Ovary (tissue), 9 donors: ENCODE measurements around the gene AP2A2. TPM values are rescaled to one million over a fixed set of nuclear protein-coding genes. Genes with fewer than 3 reads are reported as not detected.

Experiments
- DNase-seq, 5 donors: peaks; one replicate each; pipeline ENCODE4 v3.0.0-alpha.2; 2019 to 2020
- H3K27ac ChIP-seq, 2 donors: fragments of 200-600 bp; one replicate each; pipeline versions ENCODE4 v1.5.1 to v1.8.0; 2019 to 2022
- H3K27me3 ChIP-seq: fragments of 200-600 bp; one replicate; pipeline ENCODE4 v1.8.0; 2022
- H3K36me3 ChIP-seq: fragments of 200-600 bp; sonication (generic); one replicate; pipeline ENCODE4 v1.5.1; 2019
- H3K4me1 ChIP-seq: one replicate; pipeline ENCODE4 v1.8.1; 2013; ENCODE audit warnings: mild to moderate bottlenecking, moderate library complexity; ENCODE audit not compliant: insufficient read depth
- H3K4me3 ChIP-seq: fragments of 200-600 bp; sonication (generic); one replicate; pipeline ENCODE4 v1.5.1; 2017
- H3K9me3 ChIP-seq, 2 donors: fragments of 200-600 bp in 1 of 2; sonication (generic) in 1 of 2; one replicate each; pipeline versions ENCODE4 v1.5.1 to v1.8.1; 2013 to 2019; ENCODE audit warnings: mild to moderate bottlenecking in 1 of 2, moderate library complexity in 1 of 2
- CTCF ChIP-seq, 3 donors: fragments of 450-650 bp in 2 of 3; fragments of 200-600 bp in 1 of 3; IDR thresholded peaks; one replicate each; pipeline versions ENCODE4 v1.5.1 to v1.8.0; 2016 to 2022; ENCODE audit warnings: antibody characterized with exemption in 3 of 3, mild to moderate bottlenecking in 1 of 3
- EP300 ChIP-seq: sonication (generic); formaldehyde crosslinking; IDR thresholded peaks from one replicate; pipeline ENCODE4 v1.6.1; 2017; ENCODE audit warnings: antibody characterized with exemption
- POLR2A ChIP-seq: fragments of 450-650 bp; IDR thresholded peaks from one replicate; pipeline ENCODE4 v1.6.1; 2017; ENCODE audit warnings: antibody characterized with exemption, mild to moderate bottlenecking, moderate library complexity
- WGBS, 3 donors: extraction: QIAGEN DNeasy Blood & Tissue Kit in 1 of 3; methylation state at CpG; one replicate each; pipeline versions ENCODE4 v1.1.5 to v1.1.7; 2013 to 2017; 5-methylcytosine and 5-hydroxymethylcytosine counted together
- intact Hi-C, 4 donors: fragments of 100-400 bp; cut with DNase I; formaldehyde crosslinking; loops; one replicate each; pipeline versions ENCODE4 v1.11.0 to v1.15.1; 2022 to 2023
- polyA plus RNA-seq, 2 donors: library from polyadenylated mRNA; stranded (reverse); fragments of 200-250 nt in 1 of 2; fragments of 350-450 nt in 1 of 2; fragmentation: Illumina TruSeq in 1 of 2; extraction: RNeasy Lipid Tissue Mini Kit (QIAGEN cat#74804) in 1 of 2; gene quantifications; one replicate each; pipeline ENCODE4 v1.2.3, GENCODE V29; 2013 to 2014
- total RNA-seq, 7 donors: library from RNA; depleted of rRNA in 2 of 7; stranded (reverse); fragments of >200 nt in 2 of 7; fragmentation: NEBNext Ultra II Directional in 3 of 7; extraction: Animal tissue kit (Norgen Biotek cat#: 25700) in 3 of 7; gene quantifications; one replicate each; pipeline versions ENCODE4 v1.1.0 to v1.2.4, GENCODE V29; 2016 to 2023
- donor health status: DM: no; HTN: no; CAD: no; lungs with moderate emphysema.
- donor health status: DM: no; HTN: no; CAD: no.
- donor health status: Bipolar disorder and iron deficiency.
- donor health status: DM: yes; HTN: yes; CAD: no.
- donor health status: DM: no; HTN: no; CAD: no.
- donor health status: DM: yes; HTN: yes; CAD: no.

Gene AP2A2
- total and polyA plus RNA-seq, 9 donors: 27.7 to 151 (median 54.0) TPM

GRCh38 chr11:900545-900944 is 25.1 kb upstream of the AP2A2 start:
- DNase-seq: no peak
- Histone ChIP-seq H3K27ac (no peak overlapping the region), H3K4me3 (no peak overlapping the region), H3K9me3 (no peaks in the 10 kb centered on the region), H3K27me3 (no peaks in the 10 kb centered on the region), H3K4me1 (no peaks in the 10 kb centered on the region), H3K36me3 (no peaks in the 10 kb centered on the region)
- TF ChIP-seq POLR2A (no peak), CTCF (IDR thresholded peaks at IDR 0.05) (no peak), EP300 (no peak)
- intact Hi-C loops: no loop called here
- 83 to 92% (median 89%) methylated on average over 7 of the region's 7 CpGs for WGBS, 3 donors

GRCh38 chr11:901452-902061 is 24.1 kb upstream of the AP2A2 start:
- intact Hi-C loops: no loop called here
- Histone ChIP-seq H3K9me3 (no peaks in the 10 kb centered on the region), H3K4me1 (no peaks in the 10 kb centered on the region), H3K27me3 (no peaks in the 10 kb centered on the region), H3K27ac (no peak overlapping the region), H3K4me3 (no peak overlapping the region), H3K36me3 (no peaks in the 10 kb centered on the region)
- TF ChIP-seq POLR2A: no peak
- TF ChIP-seq CTCF (IDR thresholded peaks at IDR 0.05): no peak
- TF ChIP-seq EP300: no peak
- 87 to 90% (median 89%) methylated on average over 19 of the region's 19 CpGs for WGBS, 3 donors
- no peak for DNase-seq

GRCh38 chr11:904380-904779 is 21.3 kb upstream of the AP2A2 start:
- peaks cover under 1% of the 10 kb centered on the region for H3K4me1 ChIP-seq
- WGBS, 3 donors: 79 to 93% (median 89%) methylated on average over 7 of the region's 7 CpGs
- H3K9me3 ChIP-seq: no peaks in the 10 kb centered on the region
- no peak for DNase-seq
- no peak overlapping the region for H3K4me3 ChIP-seq
- no peak overlapping the region for H3K27ac ChIP-seq
- TF ChIP-seq POLR2A (no peak), CTCF (IDR thresholded peaks at IDR 0.05) (no peak), EP300 (no peak)
- intact Hi-C loops: no loop called here
- no peaks in the 10 kb centered on the region for H3K36me3 ChIP-seq
- no peaks in the 10 kb centered on the region for H3K27me3 ChIP-seq

GRCh38 chr11:905952-906351 is 19.7 kb upstream of the AP2A2 start:
- TF ChIP-seq EP300: no peak
- TF ChIP-seq CTCF (IDR thresholded peaks at IDR 0.05): no peak
- no peak for TF ChIP-seq POLR2A
- H3K4me3 ChIP-seq: no peak overlapping the region
- no peak overlapping the region for H3K27ac ChIP-seq
- peaks cover 10% of the 10 kb centered on the region for H3K4me1 ChIP-seq
- WGBS, 3 donors: 71 to 83% (median 82%) methylated on average over 7 of the region's 7 CpGs
- DNase-seq: no peak
- intact Hi-C loops: no loop called here
- no peaks in the 10 kb centered on the region for H3K36me3 ChIP-seq
- H3K9me3 ChIP-seq: no peaks in the 10 kb centered on the region
- no peaks in the 10 kb centered on the region for H3K27me3 ChIP-seq
